ENCODE data around the gene DOCK8. TPM values are rescaled to one million over a fixed set of nuclear protein-coding genes. Genes with fewer than 3 reads are reported as not detected.

DOCK8 gene
- total and polyA plus RNA-seq, 2 of the 4 experiments (the other 2 are of a cell fraction), result not detected

DNA sequence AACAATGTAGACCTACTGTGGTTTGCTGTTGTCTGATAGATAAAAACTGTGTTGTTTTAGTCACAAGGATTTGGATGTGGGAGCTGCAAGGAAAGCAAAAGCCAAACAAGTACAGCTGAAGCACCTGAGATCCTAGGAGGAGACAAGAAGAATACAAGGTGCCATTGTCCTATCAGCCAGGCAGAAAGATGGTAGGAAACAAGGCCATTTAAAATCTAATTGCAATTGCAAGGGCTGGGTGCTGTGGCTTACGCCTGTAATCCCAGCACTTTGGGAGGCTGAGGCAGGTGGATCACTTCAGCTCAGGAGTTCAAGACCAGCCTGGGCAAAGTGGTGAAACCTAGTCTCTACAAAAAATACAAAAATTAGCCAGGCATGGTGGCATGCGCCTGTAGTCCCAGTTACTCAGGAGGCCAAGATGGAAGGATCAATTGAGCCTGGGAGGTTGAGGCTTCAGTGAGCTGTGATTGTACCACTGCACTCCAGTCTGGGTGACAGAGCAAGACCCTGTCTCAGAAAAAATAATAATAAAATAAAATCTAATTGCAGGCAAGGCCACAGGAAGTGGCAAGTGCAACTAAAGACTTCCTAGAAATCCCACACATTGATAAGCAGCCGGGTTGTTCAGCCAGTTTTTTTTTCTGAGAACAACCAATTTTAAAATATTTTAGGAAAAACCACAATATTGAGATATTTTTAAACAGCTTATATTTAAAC lies 22.6 kb downstream of the DOCK8 start:
- H3K79me1 ChIP-seq (ENCODE audit: low read depth in 1 of 2, low read length in 2 of 2), result no peaks in the 10 kb centered on the region
- no peak overlapping the region for H3K9ac ChIP-seq (ENCODE audit: low read depth, low read length)
- no peak overlapping the region for H2BK15ac ChIP-seq (ENCODE audit: low read depth, low read length)
- no peak overlapping the region for H3K4me2 ChIP-seq (ENCODE audit: low read depth, low read length)
- no peak overlapping the region for H3K14ac ChIP-seq (replicated peaks; ENCODE audit: low read depth, low read length)
- intact Hi-C loops (cut with micrococcal nuclease) (no loop called here), in situ Hi-C loops (cut with MboI; ENCODE audit: low sequenced_read_pairs) (no loop called here), dilution Hi-C loops (cut with HindIII; ENCODE audit: low sequenced_read_pairs, unreplicated experiment) (no loop called here)
- no peak overlapping the region for H2BK120ac ChIP-seq (ENCODE audit: low read depth, low read length)
- no peak overlapping the region for H4K5ac ChIP-seq (ENCODE audit: low read depth, low read length)
- no peak overlapping the region for H3K18ac ChIP-seq (ENCODE audit: low read depth, low read length)
- H4K91ac ChIP-seq (ENCODE audit: insufficient read depth, low read depth, low read length), result no peak overlapping the region
- H3K23ac ChIP-seq (ENCODE audit: low read depth, low read length), result no peak overlapping the region
- no peak overlapping the region for H3K4ac ChIP-seq (ENCODE audit: low read depth, low read length)
- no peak overlapping the region for H2AFZ ChIP-seq (replicated peaks; ENCODE audit: low read length, poor library complexity)
- H3K27ac ChIP-seq (ENCODE audit: insufficient read depth, low read length), result no peak overlapping the region
- no peak overlapping the region for H3K56ac ChIP-seq (ENCODE audit: extremely low read depth, insufficient read depth, low read length)
- no peak overlapping the region for H4K8ac ChIP-seq (ENCODE audit: low read depth in 2 of 2, low read length in 2 of 2)
- H3K9me3 ChIP-seq (ENCODE audit: control insufficient read depth, insufficient read depth, low read length), result no peaks in the 10 kb centered on the region
- no peak for DNase-seq
- CTCF ChIA-PET, result interaction anchor here (0.6 kb wide), 1 partner anchor 8 kb away, joined by 3 read pairs; no protein-coding TSS in a partner anchor
- no peak for ATAC-seq (ENCODE audit: low read depth)
- H3K4me1 ChIP-seq (ENCODE audit: control insufficient read depth, insufficient read depth, low read length), result no peaks in the 10 kb centered on the region
- POLR2A ChIA-PET (ENCODE audit: unreplicated experiment), result no interaction called here
- no peaks in the 10 kb centered on the region for H4K20me1 ChIP-seq (ENCODE audit: insufficient read depth, low read length)
- no peaks in the 10 kb centered on the region for H3K9me1 ChIP-seq (ENCODE audit: insufficient read depth, low read length)
- H2BK20ac ChIP-seq (ENCODE audit: low read depth, low read length), result no peak overlapping the region
- no peaks in the 10 kb centered on the region for H3K36me3 ChIP-seq (ENCODE audit: control insufficient read depth, insufficient read depth, low read length)
- WGBS, 2 experiments (ENCODE audit: extremely low coverage in 2 of 2, insufficient read length in 1 of 2), result 100% methylated on average over 1 of the region's 3 CpGs; no CpG with 5 or more reads in 1 of the 2 experiments
- no peak overlapping the region for H2BK5ac ChIP-seq (ENCODE audit: low read depth, low read length, poor library complexity, severe bottlenecking)
- H3K4me3 ChIP-seq (ENCODE audit: insufficient read depth, low read depth, low read length), result no peak overlapping the region
- BruUV-seq (replicated peaks), result no TSS peak
- H3K27me3 ChIP-seq (ENCODE audit: control insufficient read depth, insufficient read depth, low read length), result peaks cover 2% of the 10 kb centered on the region; the same call in 1 of the 2 replicates
- H2AK9ac ChIP-seq (replicated peaks; ENCODE audit: low read depth, low read length, poor library complexity), result no peak overlapping the region
- no peak overlapping the region for H2AK5ac ChIP-seq (ENCODE audit: low read depth, low read length)
- TF ChIP-seq NFE2L2 (IDR thresholded peaks at IDR 0.05; ENCODE audit: low read depth, low read length) (no peak), MAFK (IDR thresholded peaks at IDR 0.05; ENCODE audit: low read depth, low read length) (no peak), CEBPB (IDR thresholded peaks at IDR 0.05; ENCODE audit: low read depth, low read length) (no peak), POLR2A (IDR thresholded peaks at IDR 0.05; ENCODE audit: low read depth, low read length) (no peak), BHLHE40 (IDR thresholded peaks at IDR 0.05; ENCODE audit: low read depth, low read length) (no peak), MAZ (IDR thresholded peaks at IDR 0.05; ENCODE audit: borderline replicate concordance, low read depth, low read length) (no peak), RAD21 (IDR thresholded peaks at IDR 0.05; ENCODE audit: low read length) (no peak), FOS (IDR thresholded peaks at IDR 0.05; ENCODE audit: low read depth, low read length) (no peak), CHD1 (IDR thresholded peaks at IDR 0.05; ENCODE audit: low read depth, low read length) (no peak), SMC3 (IDR thresholded peaks at IDR 0.05; ENCODE audit: low read depth, low read length) (no peak), RFX5 (IDR thresholded peaks at IDR 0.05; ENCODE audit: low read depth, low read length) (no peak)
- TF ChIP-seq, protein P1, sequence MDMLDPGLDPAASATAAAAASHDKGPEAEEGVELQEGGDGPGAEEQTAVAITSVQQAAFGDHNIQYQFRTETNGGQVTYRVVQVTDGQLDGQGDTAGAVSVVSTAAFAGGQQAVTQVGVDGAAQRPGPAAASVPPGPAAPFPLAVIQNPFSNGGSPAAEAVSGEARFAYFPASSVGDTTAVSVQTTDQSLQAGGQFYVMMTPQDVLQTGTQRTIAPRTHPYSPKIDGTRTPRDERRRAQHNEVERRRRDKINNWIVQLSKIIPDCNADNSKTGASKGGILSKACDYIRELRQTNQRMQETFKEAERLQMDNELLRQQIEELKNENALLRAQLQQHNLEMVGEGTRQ (IDR thresholded peaks at IDR 0.05; ENCODE audit: low read depth, low read length), result no peak
- TF ChIP-seq, protein P2, sequence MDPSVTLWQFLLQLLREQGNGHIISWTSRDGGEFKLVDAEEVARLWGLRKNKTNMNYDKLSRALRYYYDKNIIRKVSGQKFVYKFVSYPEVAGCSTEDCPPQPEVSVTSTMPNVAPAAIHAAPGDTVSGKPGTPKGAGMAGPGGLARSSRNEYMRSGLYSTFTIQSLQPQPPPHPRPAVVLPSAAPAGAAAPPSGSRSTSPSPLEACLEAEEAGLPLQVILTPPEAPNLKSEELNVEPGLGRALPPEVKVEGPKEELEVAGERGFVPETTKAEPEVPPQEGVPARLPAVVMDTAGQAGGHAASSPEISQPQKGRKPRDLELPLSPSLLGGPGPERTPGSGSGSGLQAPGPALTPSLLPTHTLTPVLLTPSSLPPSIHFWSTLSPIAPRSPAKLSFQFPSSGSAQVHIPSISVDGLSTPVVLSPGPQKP (IDR thresholded peaks at IDR 0.05; ENCODE audit: borderline replicate concordance, low read depth, low read length), result no peak
- TF ChIP-seq, protein P3, sequence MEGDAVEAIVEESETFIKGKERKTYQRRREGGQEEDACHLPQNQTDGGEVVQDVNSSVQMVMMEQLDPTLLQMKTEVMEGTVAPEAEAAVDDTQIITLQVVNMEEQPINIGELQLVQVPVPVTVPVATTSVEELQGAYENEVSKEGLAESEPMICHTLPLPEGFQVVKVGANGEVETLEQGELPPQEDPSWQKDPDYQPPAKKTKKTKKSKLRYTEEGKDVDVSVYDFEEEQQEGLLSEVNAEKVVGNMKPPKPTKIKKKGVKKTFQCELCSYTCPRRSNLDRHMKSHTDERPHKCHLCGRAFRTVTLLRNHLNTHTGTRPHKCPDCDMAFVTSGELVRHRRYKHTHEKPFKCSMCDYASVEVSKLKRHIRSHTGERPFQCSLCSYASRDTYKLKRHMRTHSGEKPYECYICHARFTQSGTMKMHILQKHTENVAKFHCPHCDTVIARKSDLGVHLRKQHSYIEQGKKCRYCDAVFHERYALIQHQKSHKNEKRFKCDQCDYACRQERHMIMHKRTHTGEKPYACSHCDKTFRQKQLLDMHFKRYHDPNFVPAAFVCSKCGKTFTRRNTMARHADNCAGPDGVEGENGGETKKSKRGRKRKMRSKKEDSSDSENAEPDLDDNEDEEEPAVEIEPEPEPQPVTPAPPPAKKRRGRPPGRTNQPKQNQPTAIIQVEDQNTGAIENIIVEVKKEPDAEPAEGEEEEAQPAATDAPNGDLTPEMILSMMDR (conservative IDR thresholded peaks at IDR 0.05; ENCODE audit: low read depth, low read length), result no peak
